H9 (cell line): ENCODE results near the gene IGLL1. TPM values are rescaled to one million over a fixed set of nuclear protein-coding genes. Genes with fewer than 3 reads are reported as not detected.

Experiments
- DNase-seq: peaks from one replicate; pipeline ENCODE4 v3.0.0-alpha.2; 2017
- H2AFZ ChIP-seq: one replicate; pipeline ENCODE4 v1.6.1; 2013; ENCODE audit warnings: mild to moderate bottlenecking, low read length, control low read depth, moderate library complexity
- H2AK5ac ChIP-seq: 2 replicates; pipeline ENCODE4 v1.6.1; 2013; ENCODE audit warnings: low read length, control low read depth, mixed read lengths; ENCODE audit not compliant: insufficient read length
- H2BK120ac ChIP-seq: one replicate; pipeline ENCODE4 v1.6.1; 2013; ENCODE audit warnings: low read depth, mild to moderate bottlenecking, low read length, control low read depth, inconsistent platforms; ENCODE audit not compliant: poor library complexity, severe bottlenecking
- H2BK12ac ChIP-seq: 2 replicates; pipeline ENCODE4 v1.6.1; 2013; ENCODE audit warnings: low read length, control low read depth, mixed read lengths, low read depth; ENCODE audit not compliant: insufficient read length
- H2BK15ac ChIP-seq: 2 replicates; pipeline ENCODE4 v1.6.1; 2013; ENCODE audit warnings: low read depth, low read length, control low read depth
- H2BK20ac ChIP-seq: one replicate; pipeline ENCODE4 v1.6.1; 2013; ENCODE audit warnings: low read depth, mild to moderate bottlenecking, low read length, control low read depth, inconsistent platforms; ENCODE audit not compliant: poor library complexity, severe bottlenecking
- H2BK5ac ChIP-seq: 2 replicates; pipeline ENCODE4 v1.6.1; 2013; ENCODE audit warnings: low read length, control low read depth, mixed read lengths; ENCODE audit not compliant: insufficient read length
- H3K14ac ChIP-seq: 2 replicates; pipeline ENCODE4 v1.6.1; 2013; ENCODE audit warnings: low read length, control low read depth; ENCODE audit not compliant: insufficient read depth
- H3K18ac ChIP-seq: 2 replicates; pipeline ENCODE4 v1.6.1; 2013; ENCODE audit warnings: low read depth, mild to moderate bottlenecking, mixed read lengths, low read length, control low read depth; ENCODE audit not compliant: insufficient read length
- H3K23ac ChIP-seq: 2 replicates; pipeline ENCODE4 v1.6.1; 2013; ENCODE audit warnings: low read length, control low read depth, mixed read lengths, low read depth; ENCODE audit not compliant: insufficient read length
- H3K23me2 ChIP-seq: 2 replicates; pipeline ENCODE4 v1.6.1; 2013; ENCODE audit warnings: low read depth, mild to moderate bottlenecking, mixed read lengths, low read length, control low read depth; ENCODE audit not compliant: insufficient read length, poor library complexity, severe bottlenecking
- H3K27ac ChIP-seq: 2 replicates; pipeline ENCODE4 v1.5.1; 2013; ENCODE audit warnings: low read length, control low read depth, mixed read lengths, low read depth; ENCODE audit not compliant: insufficient read length
- H3K27me3 ChIP-seq: 2 replicates; pipeline ENCODE4 v1.6.1; 2013; ENCODE audit warnings: low read length, control low read depth, inconsistent platforms; ENCODE audit not compliant: insufficient read depth
- H3K4ac ChIP-seq: 2 replicates; pipeline ENCODE4 v1.6.1; 2013; ENCODE audit warnings: low read depth, mild to moderate bottlenecking, control low read depth, inconsistent platforms, low read length, moderate library complexity
- H3K4me1 ChIP-seq: 2 replicates; pipeline ENCODE4 v1.6.1; 2013; ENCODE audit warnings: low read length, control low read depth, inconsistent platforms; ENCODE audit not compliant: insufficient read depth
- H3K4me2 ChIP-seq: 2 replicates; pipeline ENCODE4 v1.6.1; 2013; ENCODE audit warnings: low read length, control low read depth, mixed read lengths; ENCODE audit not compliant: insufficient read length, insufficient read depth
- H3K56ac ChIP-seq: 2 replicates; pipeline ENCODE4 v1.6.1; 2013; ENCODE audit warnings: low read depth, mild to moderate bottlenecking, mixed read lengths, low read length, control low read depth; ENCODE audit not compliant: insufficient read length
- H3K79me1 ChIP-seq: 2 replicates; pipeline ENCODE4 v1.6.1; 2013; ENCODE audit warnings: low read depth, mild to moderate bottlenecking, moderate library complexity, low read length, control low read depth, inconsistent platforms; ENCODE audit not compliant: insufficient read depth, poor library complexity, severe bottlenecking
- H3K79me2 ChIP-seq: 2 replicates; pipeline ENCODE4 v1.6.1; 2013; ENCODE audit warnings: low read length, control low read depth, inconsistent platforms; ENCODE audit not compliant: insufficient read depth
- H3K9ac ChIP-seq: 2 replicates; pipeline ENCODE4 v1.6.1; 2013; ENCODE audit warnings: low read length, control low read depth, mixed read lengths; ENCODE audit not compliant: insufficient read length; ENCODE audit errors: extremely low read depth
- H3K9me3 ChIP-seq: one replicate; pipeline ENCODE4 v1.6.1; 2013; ENCODE audit warnings: low read depth, low read length, inconsistent platforms; ENCODE audit not compliant: control insufficient read depth
- H3T11ph ChIP-seq: one replicate; pipeline ENCODE4 v1.6.1; 2013; ENCODE audit warnings: mild to moderate bottlenecking, low read length, control low read depth, inconsistent platforms
- H4K20me1 ChIP-seq: one replicate; pipeline ENCODE4 v1.6.1; 2013; ENCODE audit not compliant: control insufficient read depth, insufficient read length, insufficient read depth
- H4K5ac ChIP-seq: 2 replicates; pipeline ENCODE4 v1.6.1; 2013; ENCODE audit warnings: low read depth, mild to moderate bottlenecking, mixed read lengths, low read length, control low read depth; ENCODE audit not compliant: insufficient read length
- H4K8ac ChIP-seq: replicated peaks from 2 replicates; pipeline ENCODE4 v1.6.1; 2013; ENCODE audit warnings: low read length, control low read depth, mixed read lengths, low read depth; ENCODE audit not compliant: insufficient read length
- H4K91ac ChIP-seq: 2 replicates; pipeline ENCODE4 v1.6.1; 2013; ENCODE audit warnings: low read depth, mild to moderate bottlenecking, moderate library complexity, mixed read lengths, low read length, control low read depth; ENCODE audit not compliant: insufficient read length
- H3K27ac Mint-ChIP-seq, 3 experiments: 2 replicates in 2 of 3; 3 replicates in 1 of 3; pipeline ENCODE4 v1.8.0; 2020 to 2021; ENCODE audit warnings: mixed read lengths in 3 of 3, mild to moderate bottlenecking in 1 of 3, moderate library complexity in 1 of 3
- H3K27me3 Mint-ChIP-seq: 2 replicates; pipeline ENCODE4 v1.8.0; 2021; ENCODE audit warnings: low read depth, mild to moderate bottlenecking, moderate library complexity, mixed read lengths
- H3K36me3 Mint-ChIP-seq, 3 experiments: 2 replicates in 2 of 3; 3 replicates in 1 of 3; pipeline ENCODE4 v1.8.0; 2020 to 2021; ENCODE audit warnings: low read depth in 3 of 3, mixed read lengths in 3 of 3; ENCODE audit not compliant: insufficient read depth in 1 of 3
- H3K4me1 Mint-ChIP-seq, 2 experiments: 2 replicates each; pipeline ENCODE4 v1.8.0; 2020; ENCODE audit warnings: mixed read lengths in 2 of 2
- H3K4me3 Mint-ChIP-seq, 2 experiments: 2 replicates in 1 of 2; 3 replicates in 1 of 2; pipeline ENCODE4 v1.8.0; 2020 to 2021; ENCODE audit warnings: mild to moderate bottlenecking in 2 of 2, mixed read lengths in 2 of 2, moderate library complexity in 1 of 2
- H3K9me3 Mint-ChIP-seq, 2 experiments: 2 replicates in 1 of 2; 3 replicates in 1 of 2; pipeline ENCODE4 v1.8.0; 2020; ENCODE audit warnings: mild to moderate bottlenecking in 2 of 2, mixed read lengths in 2 of 2, moderate library complexity in 1 of 2
- CTCF ChIP-seq: fragments of 200-600 bp; sonication (generic); conservative IDR thresholded peaks from 3 replicates; pipeline ENCODE4 v1.8.0; 2021; ENCODE audit warnings: antibody characterized with exemption, mild to moderate bottlenecking
- WGBS: extraction: QIAGEN DNeasy Blood & Tissue Kit; methylation state at CpG from one replicate; pipeline ENCODE4 v1.1.7; 2013; ENCODE audit warnings: missing lambda C conversion rate, low lambda C conversion rate, mixed read lengths; ENCODE audit not compliant: insufficient read length; ENCODE audit errors: extremely low coverage; 5-methylcytosine and 5-hydroxymethylcytosine counted together
- total RNA-seq: library from RNA; stranded (reverse); gene quantifications from 2 replicates; pipeline ENCODE4 v1.2.1, GENCODE V29; 2021

The IGLL1 gene
- total RNA-seq, 1 experiment from 2014 or later = not detected

- H4K20me1 ChIP-seq = no peaks in the 10 kb centered on the region
- no peak overlapping the region for H3K23ac ChIP-seq
- no peak overlapping the region for H2BK12ac ChIP-seq
- H3K4ac ChIP-seq = no peak overlapping the region
- H3K9me3 ChIP-seq = no peaks in the 10 kb centered on the region
- H3K9ac ChIP-seq = no peak overlapping the region
- no peaks in the 10 kb centered on the region; a peak in 1 of 7 replicates for H3K36me3 Mint-ChIP-seq
- TF ChIP-seq CTCF = no peak
- no peaks in the 10 kb centered on the region; the same call in 1 of the 2 replicates for H3K27me3 ChIP-seq
- no peak overlapping the region for H3T11ph ChIP-seq
- H3K56ac ChIP-seq = no peak overlapping the region
- H3K14ac ChIP-seq = no peak overlapping the region
- no peak overlapping the region for H3K4me2 ChIP-seq
- H3K79me1 ChIP-seq = no peaks in the 10 kb centered on the region
- H3K79me2 ChIP-seq = no peaks in the 10 kb centered on the region
- no peak overlapping the region for H4K91ac ChIP-seq
- H2BK120ac ChIP-seq = no peak overlapping the region
- H3K18ac ChIP-seq = no peak overlapping the region
- H4K8ac ChIP-seq = no peak overlapping the region
- no peaks in the 10 kb centered on the region for H3K4me1 ChIP-seq
- no peak for DNase-seq
- no peaks in the 10 kb centered on the region for H3K4me1 Mint-ChIP-seq
- H2BK5ac ChIP-seq = no peak overlapping the region
- no CpG with 5 or more reads among the region's 20 CpGs for WGBS
- H2BK20ac ChIP-seq = no peak overlapping the region
- H3K27ac ChIP-seq = no peak overlapping the region
- no peak overlapping the region for H2BK15ac ChIP-seq
- no peak overlapping the region for H2AK5ac ChIP-seq
- no peaks in the 10 kb centered on the region for H3K23me2 ChIP-seq
- no peak overlapping the region for H4K5ac ChIP-seq
- no peak overlapping the region for H2AFZ ChIP-seq
- H3K27ac Mint-ChIP-seq = no peak overlapping the region
- H3K9me3 Mint-ChIP-seq = no peaks in the 10 kb centered on the region
- H3K27me3 Mint-ChIP-seq = peaks cover 69% of the 10 kb centered on the region
- H3K4me3 Mint-ChIP-seq = no peak overlapping the region
Measured at GRCh38 chr22:23606204-23607131, 26.4 kb upstream of the IGLL1 start.
